Sciatic nerve (tissue), 2 donors: ENCODE measurements around the gene PLLP. TPM values are rescaled to one million over a fixed set of nuclear protein-coding genes. Genes with fewer than 3 reads are reported as not detected.

ENCODE experiments used
- ATAC-seq: fragments of 200-7000 bp; cut with Tn5 transposase; one replicate; pipeline ENCODE4 v1.9.1; 2020; ENCODE audit warnings: mild to moderate bottlenecking, moderate library complexity
- DNase-seq: peaks from one replicate; pipeline ENCODE4 v3.0.0-alpha.2; 2020; ENCODE audit warnings: low spot score
- intact Hi-C: fragments of 100-400 bp; cut with DNase I; formaldehyde crosslinking; loops from one replicate; pipeline ENCODE4 v1.14.2; 2022
- total RNA-seq: library from RNA; stranded (reverse); fragmentation: NEBNext Ultra II Directional; extraction: Animal tissue kit (Norgen Biotek cat#: 25700); gene quantifications from one replicate; pipeline ENCODE4 v1.2.1, GENCODE V29; 2021
- donor health status: DM: no; HTN: no; CAD: no.
- donor health status: DM: no; HTN: no; CAD: no.

Gene PLLP
- total RNA-seq, 1 donor from 2014 or later = 121 TPM

- peak; percentile 56 for DNase-seq
- no peak for ATAC-seq
Observed at GRCh38 chr16:57262841-57263540, 21.5 kb downstream of the PLLP start.

GRCh38 chr16:57261806-57262205 lies 22.7 kb downstream of the PLLP start:
- DNase-seq = peak; percentile 27
- intact Hi-C loops = no loop called here
- no peak for ATAC-seq

More at GRCh38 chr16:57262841-57263540, 21.5 kb downstream of the PLLP start:
- intact Hi-C loops = no loop called here

GRCh38 chr16:57260294-57260929 lies 24.1 kb downstream of the PLLP start:
- peak; percentile 61 for DNase-seq
- peak; percentile 36 for ATAC-seq
- intact Hi-C loops = no loop called here

GRCh38 chr16:57258910-57259475 lies 25.5 kb downstream of the PLLP start:
- no peak for ATAC-seq
- intact Hi-C loops = no loop called here
- peak; percentile 37 for DNase-seq

- ATAC-seq (no peak), DNase-seq (peak; percentile 42)
- intact Hi-C loops = no loop called here
Observed at GRCh38 chr16:57258226-57258909, 26.1 kb downstream of the PLLP start.

GRCh38 chr16:57257455-57258070 lies 26.9 kb downstream of the PLLP start:
- peak; percentile 35 for DNase-seq
- intact Hi-C loops = no loop called here
- ATAC-seq = no peak

GRCh38 chr16:57256601-57257395 lies 27.7 kb downstream of the PLLP start:
- peak; percentile 51 for DNase-seq
- ATAC-seq = no peak
- intact Hi-C loops = no loop called here

- DNase-seq = peak; percentile 48
- intact Hi-C loops = no loop called here
- no peak for ATAC-seq
Observed at GRCh38 chr16:57255686-57256415, 28.6 kb downstream of the PLLP start.

- intact Hi-C loops = no loop called here
- DNase-seq (no peak), ATAC-seq (no peak)
Observed at GRCh38 chr16:57253466-57253865, 31.0 kb downstream of the PLLP start.

GRCh38 chr16:57252148-57252721 lies 32.2 kb downstream of the PLLP start:
- ATAC-seq (no peak), DNase-seq (no peak)
- intact Hi-C loops = no loop called here

GRCh38 chr16:57251352-57251751 lies 33.1 kb downstream of the PLLP start:
- intact Hi-C loops = no loop called here
- no peak for DNase-seq
- no peak for ATAC-seq

GRCh38 chr16:57245472-57246113 lies 38.9 kb downstream of the PLLP start:
- intact Hi-C loops = no loop called here
- ATAC-seq (peak; percentile 30), DNase-seq (peak; percentile 74)

- ATAC-seq (peak; percentile 99), DNase-seq (peak; percentile 99)
- intact Hi-C loops = no loop called here
Observed at GRCh38 chr16:57244767-57245471, 39.6 kb downstream of the PLLP start, which contains the start of gene ARL2BP. Gene ARL2BP, plus strand, starts transcription at chr16:57245259. Its CDS starts 109 bp downstream, at chr16:57245368.

- no peak for ATAC-seq
- intact Hi-C loops = no loop called here
Observed at GRCh38 chr16:57244463-57244766, 40.1 kb downstream of the PLLP start.

GRCh38 chr16:57242650-57243049 lies 41.8 kb downstream of the PLLP start:
- ATAC-seq = no peak
- intact Hi-C loops = no loop called here
- no peak for DNase-seq

More at GRCh38 chr16:57244463-57244766, 40.1 kb downstream of the PLLP start:
- DNase-seq = no peak

- intact Hi-C loops = no loop called here
- no peak for DNase-seq
- no peak for ATAC-seq
Observed at GRCh38 chr16:57240851-57241250, 43.6 kb downstream of the PLLP start.

- intact Hi-C loops = no loop called here
- no peak for ATAC-seq
- no peak for DNase-seq
Observed at GRCh38 chr16:57239107-57239506, 45.4 kb downstream of the PLLP start.
